Measurements from ENCODE around the gene IGSF21. TPM values are rescaled to one million over a fixed set of nuclear protein-coding genes. Genes with fewer than 3 reads are reported as not detected.

IGSF21 gene
- total and polyA plus RNA-seq, 4 donors: 0.31 to 1.5 (median 0.88) TPM

DNA sequence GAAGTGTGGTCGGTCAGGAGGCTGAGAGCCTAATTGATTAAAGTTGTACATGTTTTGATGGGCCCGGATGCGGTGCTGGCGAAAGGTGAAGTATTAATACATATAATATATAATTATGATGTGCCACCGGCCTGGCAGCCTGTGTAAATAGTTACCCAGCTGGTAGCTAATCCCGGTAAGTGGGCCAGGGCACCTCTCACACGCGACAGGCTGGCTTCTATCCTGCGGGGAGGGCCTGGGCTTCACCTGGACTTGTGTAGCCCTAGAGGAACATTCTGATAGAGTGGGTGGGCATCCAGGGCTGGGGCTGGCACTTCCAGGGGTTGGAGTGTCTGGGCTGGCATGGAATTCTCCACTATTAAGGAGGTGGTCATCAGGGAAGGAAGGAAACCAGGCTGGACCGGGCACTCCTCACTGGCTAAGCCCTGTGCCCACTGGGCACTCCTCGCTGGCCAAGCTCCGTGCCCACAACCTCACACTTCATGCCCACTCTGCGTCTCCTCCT, 48.3 kb downstream of the IGSF21 start:
- Histone ChIP-seq H3K9ac (ENCODE audit: low read depth in 1 of 2, low read length in 2 of 2) (no peak overlapping the region), H3K9me3 (ENCODE audit: control insufficient read depth in 4 of 4, low read length in 3 of 4) (no peaks in the 10 kb centered on the region), H3K27ac (ENCODE audit: low read depth in 1 of 2, low read length in 2 of 2) (no peak overlapping the region), H3K36me3 (ENCODE audit: control insufficient read depth in 4 of 4, insufficient read depth in 3 of 4, low read depth in 1 of 4, low read length in 3 of 4) (peaks cover 0 to 2% (median 0%) of the 10 kb centered on the region in 4 donors), H3K4me1 (ENCODE audit: control insufficient read depth in 4 of 4, insufficient read depth in 4 of 4, low read length in 3 of 4) (no peaks in the 10 kb centered on the region), H3K27me3 (ENCODE audit: control insufficient read depth in 4 of 4, insufficient read depth in 4 of 4, low read length in 3 of 4) (no peaks in the 10 kb centered on the region), H3K4me3 (ENCODE audit: low read depth in 1 of 3, low read length in 3 of 3) (no peak overlapping the region)
- 85% methylated on average over 13 of the region's 13 CpGs for WGBS
- TF ChIP-seq NR2F2 (IDR thresholded peaks at IDR 0.05) (no peak), TAF1 (conservative IDR thresholded peaks at IDR 0.05) (no peak), GABPA (IDR thresholded peaks at IDR 0.05 in 1 of 2, conservative IDR thresholded peaks at IDR 0.05 in 1 of 2) (no peak), EGR1 (IDR thresholded peaks at IDR 0.05; ENCODE audit: low read depth in 2 of 2) (no peak), FOXA1 (IDR thresholded peaks at IDR 0.05) (no peak), RXRA (IDR thresholded peaks at IDR 0.05) (no peak), RAD21 (IDR thresholded peaks at IDR 0.05) (no peak), HNF4A (conservative IDR thresholded peaks at IDR 0.05) (no peak), HNF4G (IDR thresholded peaks at IDR 0.05) (no peak), JUND (IDR thresholded peaks at IDR 0.05) (no peak), SP1 (IDR thresholded peaks at IDR 0.05) (no peak), YY1 (IDR thresholded peaks at IDR 0.05) (no peak), FOXA2 (IDR thresholded peaks at IDR 0.05) (no peak)
- TF ChIP-seq, protein P1, sequence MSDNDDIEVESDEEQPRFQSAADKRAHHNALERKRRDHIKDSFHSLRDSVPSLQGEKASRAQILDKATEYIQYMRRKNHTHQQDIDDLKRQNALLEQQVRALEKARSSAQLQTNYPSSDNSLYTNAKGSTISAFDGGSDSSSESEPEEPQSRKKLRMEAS (IDR thresholded peaks at IDR 0.05): no peak
- TF ChIP-seq, protein P2, sequence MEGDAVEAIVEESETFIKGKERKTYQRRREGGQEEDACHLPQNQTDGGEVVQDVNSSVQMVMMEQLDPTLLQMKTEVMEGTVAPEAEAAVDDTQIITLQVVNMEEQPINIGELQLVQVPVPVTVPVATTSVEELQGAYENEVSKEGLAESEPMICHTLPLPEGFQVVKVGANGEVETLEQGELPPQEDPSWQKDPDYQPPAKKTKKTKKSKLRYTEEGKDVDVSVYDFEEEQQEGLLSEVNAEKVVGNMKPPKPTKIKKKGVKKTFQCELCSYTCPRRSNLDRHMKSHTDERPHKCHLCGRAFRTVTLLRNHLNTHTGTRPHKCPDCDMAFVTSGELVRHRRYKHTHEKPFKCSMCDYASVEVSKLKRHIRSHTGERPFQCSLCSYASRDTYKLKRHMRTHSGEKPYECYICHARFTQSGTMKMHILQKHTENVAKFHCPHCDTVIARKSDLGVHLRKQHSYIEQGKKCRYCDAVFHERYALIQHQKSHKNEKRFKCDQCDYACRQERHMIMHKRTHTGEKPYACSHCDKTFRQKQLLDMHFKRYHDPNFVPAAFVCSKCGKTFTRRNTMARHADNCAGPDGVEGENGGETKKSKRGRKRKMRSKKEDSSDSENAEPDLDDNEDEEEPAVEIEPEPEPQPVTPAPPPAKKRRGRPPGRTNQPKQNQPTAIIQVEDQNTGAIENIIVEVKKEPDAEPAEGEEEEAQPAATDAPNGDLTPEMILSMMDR (IDR thresholded peaks at IDR 0.05; ENCODE audit: low read depth, low read length, missing input control): no peak
- TF ChIP-seq, protein P3, sequence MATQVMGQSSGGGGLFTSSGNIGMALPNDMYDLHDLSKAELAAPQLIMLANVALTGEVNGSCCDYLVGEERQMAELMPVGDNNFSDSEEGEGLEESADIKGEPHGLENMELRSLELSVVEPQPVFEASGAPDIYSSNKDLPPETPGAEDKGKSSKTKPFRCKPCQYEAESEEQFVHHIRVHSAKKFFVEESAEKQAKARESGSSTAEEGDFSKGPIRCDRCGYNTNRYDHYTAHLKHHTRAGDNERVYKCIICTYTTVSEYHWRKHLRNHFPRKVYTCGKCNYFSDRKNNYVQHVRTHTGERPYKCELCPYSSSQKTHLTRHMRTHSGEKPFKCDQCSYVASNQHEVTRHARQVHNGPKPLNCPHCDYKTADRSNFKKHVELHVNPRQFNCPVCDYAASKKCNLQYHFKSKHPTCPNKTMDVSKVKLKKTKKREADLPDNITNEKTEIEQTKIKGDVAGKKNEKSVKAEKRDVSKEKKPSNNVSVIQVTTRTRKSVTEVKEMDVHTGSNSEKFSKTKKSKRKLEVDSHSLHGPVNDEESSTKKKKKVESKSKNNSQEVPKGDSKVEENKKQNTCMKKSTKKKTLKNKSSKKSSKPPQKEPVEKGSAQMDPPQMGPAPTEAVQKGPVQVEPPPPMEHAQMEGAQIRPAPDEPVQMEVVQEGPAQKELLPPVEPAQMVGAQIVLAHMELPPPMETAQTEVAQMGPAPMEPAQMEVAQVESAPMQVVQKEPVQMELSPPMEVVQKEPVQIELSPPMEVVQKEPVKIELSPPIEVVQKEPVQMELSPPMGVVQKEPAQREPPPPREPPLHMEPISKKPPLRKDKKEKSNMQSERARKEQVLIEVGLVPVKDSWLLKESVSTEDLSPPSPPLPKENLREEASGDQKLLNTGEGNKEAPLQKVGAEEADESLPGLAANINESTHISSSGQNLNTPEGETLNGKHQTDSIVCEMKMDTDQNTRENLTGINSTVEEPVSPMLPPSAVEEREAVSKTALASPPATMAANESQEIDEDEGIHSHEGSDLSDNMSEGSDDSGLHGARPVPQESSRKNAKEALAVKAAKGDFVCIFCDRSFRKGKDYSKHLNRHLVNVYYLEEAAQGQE (IDR thresholded peaks at IDR 0.05): no peak
- TF ChIP-seq, protein P4, sequence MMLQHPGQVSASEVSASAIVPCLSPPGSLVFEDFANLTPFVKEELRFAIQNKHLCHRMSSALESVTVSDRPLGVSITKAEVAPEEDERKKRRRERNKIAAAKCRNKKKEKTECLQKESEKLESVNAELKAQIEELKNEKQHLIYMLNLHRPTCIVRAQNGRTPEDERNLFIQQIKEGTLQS (IDR thresholded peaks at IDR 0.05): no peak
- TF ChIP-seq, protein P5, sequence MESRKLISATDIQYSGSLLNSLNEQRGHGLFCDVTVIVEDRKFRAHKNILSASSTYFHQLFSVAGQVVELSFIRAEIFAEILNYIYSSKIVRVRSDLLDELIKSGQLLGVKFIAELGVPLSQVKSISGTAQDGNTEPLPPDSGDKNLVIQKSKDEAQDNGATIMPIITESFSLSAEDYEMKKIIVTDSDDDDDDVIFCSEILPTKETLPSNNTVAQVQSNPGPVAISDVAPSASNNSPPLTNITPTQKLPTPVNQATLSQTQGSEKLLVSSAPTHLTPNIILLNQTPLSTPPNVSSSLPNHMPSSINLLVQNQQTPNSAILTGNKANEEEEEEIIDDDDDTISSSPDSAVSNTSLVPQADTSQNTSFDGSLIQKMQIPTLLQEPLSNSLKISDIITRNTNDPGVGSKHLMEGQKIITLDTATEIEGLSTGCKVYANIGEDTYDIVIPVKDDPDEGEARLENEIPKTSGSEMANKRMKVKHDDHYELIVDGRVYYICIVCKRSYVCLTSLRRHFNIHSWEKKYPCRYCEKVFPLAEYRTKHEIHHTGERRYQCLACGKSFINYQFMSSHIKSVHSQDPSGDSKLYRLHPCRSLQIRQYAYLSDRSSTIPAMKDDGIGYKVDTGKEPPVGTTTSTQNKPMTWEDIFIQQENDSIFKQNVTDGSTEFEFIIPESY (IDR thresholded peaks at IDR 0.05): no peak
- DNase-seq (ENCODE audit: low spot score): no peak

Data from liver (tissue), 9 donors.